Endodermal cell (in vitro differentiated cells): ENCODE measurements around the gene CEP70. TPM values are rescaled to one million over a fixed set of nuclear protein-coding genes. Genes with fewer than 3 reads are reported as not detected.
"Not testable (repeated sequence)": the region's sequence is repeated elsewhere in the genome, so short reads cannot be mapped to it uniquely, and the experiment has no call there.

Experiments used
- DNase-seq: peaks from one replicate; pipeline ENCODE4 v3.0.0-alpha.2; 2017
- H3K27ac ChIP-seq: 2 replicates; pipeline ENCODE4 v1.5.1; 2013; ENCODE audit warnings: mild to moderate bottlenecking, low read depth, low read length, moderate library complexity
- H3K27me3 ChIP-seq: 2 replicates; pipeline ENCODE4 v1.6.1; 2013; ENCODE audit warnings: mild to moderate bottlenecking, low read length, moderate library complexity; ENCODE audit not compliant: insufficient read depth, control insufficient read depth, poor library complexity, severe bottlenecking
- H3K36me3 ChIP-seq: 2 replicates; pipeline ENCODE4 v1.7.0; 2013; ENCODE audit warnings: mild to moderate bottlenecking, low read length, moderate library complexity; ENCODE audit not compliant: control insufficient read depth, insufficient read depth
- H3K4me1 ChIP-seq: one replicate; pipeline ENCODE4 v1.7.0; 2013; ENCODE audit warnings: low read length; ENCODE audit not compliant: control insufficient read depth, insufficient read depth
- H3K4me3 ChIP-seq: 2 replicates; pipeline ENCODE4 v1.5.1; 2013; ENCODE audit warnings: mild to moderate bottlenecking, low read length, moderate library complexity
- H3K9ac ChIP-seq: 2 replicates; pipeline ENCODE4 v1.6.1; 2013; ENCODE audit warnings: mild to moderate bottlenecking, low read length, moderate library complexity; ENCODE audit not compliant: poor library complexity, severe bottlenecking; ENCODE audit errors: extremely low read depth
- H3K9me3 ChIP-seq: 2 replicates; pipeline ENCODE4 v1.6.1; 2013; ENCODE audit warnings: mild to moderate bottlenecking, low read length, moderate library complexity; ENCODE audit not compliant: control insufficient read depth
- H3K27ac Mint-ChIP-seq: 2 replicates; pipeline ENCODE4 v1.8.0; 2020; ENCODE audit warnings: mixed read lengths
- H3K27me3 Mint-ChIP-seq: 2 replicates; pipeline ENCODE4 v1.8.0; 2021; ENCODE audit warnings: mild to moderate bottlenecking, mixed read lengths; ENCODE audit not compliant: insufficient read depth
- H3K36me3 Mint-ChIP-seq: 2 replicates; pipeline ENCODE4 v1.8.0; 2020; ENCODE audit warnings: low read depth, mixed read lengths
- H3K4me1 Mint-ChIP-seq: 2 replicates; pipeline ENCODE4 v1.8.0; 2020; ENCODE audit warnings: mixed read lengths
- H3K4me3 Mint-ChIP-seq: 2 replicates; pipeline ENCODE4 v1.8.0; 2020; ENCODE audit warnings: mild to moderate bottlenecking, moderate library complexity, mixed read lengths
- H3K9me3 Mint-ChIP-seq: 2 replicates; pipeline ENCODE4 v1.8.0; 2020; ENCODE audit warnings: mild to moderate bottlenecking, mixed read lengths
- WGBS, 2 experiments: methylation state at CpG; one replicate each; pipeline versions ENCODE4 v1.1.5 to v1.1.7; 2013; ENCODE audit warnings: missing lambda C conversion rate in 2 of 2, mixed read lengths in 1 of 2; ENCODE audit not compliant: insufficient coverage in 1 of 2, insufficient read length in 1 of 2; 5-methylcytosine and 5-hydroxymethylcytosine counted together
- total RNA-seq, 2 donors: library from RNA; stranded (reverse); fragmentation: NEBNext Ultra II Directional in 1 of 2; extraction: Animal tissue kit (Norgen Biotek cat#: 25700) in 1 of 2; gene quantifications; 2 replicates in 1 of 2; 3 replicates in 1 of 2; pipeline ENCODE4 v1.2.1, GENCODE V29; 2021
- TF ChIP-seq, protein P1 (sequence below): fragments of 200-600 bp; sonication (generic); conservative IDR thresholded peaks from 2 replicates; pipeline ENCODE4 v1.5.0; 2021; ENCODE audit warnings: antibody characterized with exemption, mild to moderate bottlenecking

Gene CEP70
- total RNA-seq, 2 donors from 2014 or later: 113 to 131 TPM

DNA sequence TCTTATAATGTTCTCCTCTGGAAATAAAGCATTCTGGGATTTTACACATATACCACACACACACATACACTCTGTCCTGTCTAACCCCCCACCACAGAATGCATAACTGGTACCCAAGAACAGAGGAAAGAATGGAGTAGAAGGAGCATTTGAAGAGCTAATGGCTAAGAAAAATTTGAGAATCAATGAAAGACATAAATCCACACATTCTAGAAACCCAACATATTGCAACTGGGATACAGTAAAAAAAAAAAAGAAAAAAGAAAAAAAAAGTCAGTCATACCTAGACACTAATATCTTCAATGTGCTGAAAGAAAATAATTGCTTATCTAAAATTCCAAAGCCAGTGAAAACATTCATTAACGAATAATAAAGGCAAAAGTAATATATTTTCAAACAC, 20.9 kb downstream of the CEP70 start:
- TF ChIP-seq, protein P1, sequence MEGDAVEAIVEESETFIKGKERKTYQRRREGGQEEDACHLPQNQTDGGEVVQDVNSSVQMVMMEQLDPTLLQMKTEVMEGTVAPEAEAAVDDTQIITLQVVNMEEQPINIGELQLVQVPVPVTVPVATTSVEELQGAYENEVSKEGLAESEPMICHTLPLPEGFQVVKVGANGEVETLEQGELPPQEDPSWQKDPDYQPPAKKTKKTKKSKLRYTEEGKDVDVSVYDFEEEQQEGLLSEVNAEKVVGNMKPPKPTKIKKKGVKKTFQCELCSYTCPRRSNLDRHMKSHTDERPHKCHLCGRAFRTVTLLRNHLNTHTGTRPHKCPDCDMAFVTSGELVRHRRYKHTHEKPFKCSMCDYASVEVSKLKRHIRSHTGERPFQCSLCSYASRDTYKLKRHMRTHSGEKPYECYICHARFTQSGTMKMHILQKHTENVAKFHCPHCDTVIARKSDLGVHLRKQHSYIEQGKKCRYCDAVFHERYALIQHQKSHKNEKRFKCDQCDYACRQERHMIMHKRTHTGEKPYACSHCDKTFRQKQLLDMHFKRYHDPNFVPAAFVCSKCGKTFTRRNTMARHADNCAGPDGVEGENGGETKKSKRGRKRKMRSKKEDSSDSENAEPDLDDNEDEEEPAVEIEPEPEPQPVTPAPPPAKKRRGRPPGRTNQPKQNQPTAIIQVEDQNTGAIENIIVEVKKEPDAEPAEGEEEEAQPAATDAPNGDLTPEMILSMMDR: no peak
- H3K36me3 Mint-ChIP-seq: peaks cover 81% of the 10 kb centered on the region
- H3K4me1 Mint-ChIP-seq: no peaks in the 10 kb centered on the region

DNA sequence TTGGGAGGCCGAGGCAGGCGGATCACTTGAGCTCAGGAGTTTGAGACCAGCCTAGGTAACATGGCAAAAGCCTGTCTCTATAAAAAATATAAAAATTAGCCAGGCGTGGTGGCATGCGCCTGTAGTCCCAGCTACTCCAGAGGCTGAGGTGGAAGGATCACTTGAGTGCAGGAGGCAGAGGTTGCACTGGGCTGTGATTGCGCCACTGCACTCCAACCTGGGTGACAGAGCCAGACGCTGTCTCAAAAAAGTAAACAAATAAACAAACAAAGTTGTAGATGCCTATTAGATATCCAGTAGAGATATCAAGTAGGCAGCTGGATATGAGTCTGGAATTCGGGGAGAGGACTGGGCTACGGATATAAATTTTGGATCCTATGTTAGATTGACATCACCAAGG, 24.4 kb downstream of the CEP70 start:
- not testable (repeated sequence) for H3K27me3 Mint-ChIP-seq, H3K4me3 Mint-ChIP-seq, H3K4me3 ChIP-seq, DNase-seq, H3K4me1 ChIP-seq, H3K27ac ChIP-seq, H3K27me3 ChIP-seq, H3K9ac ChIP-seq, H3K4me1 Mint-ChIP-seq, H3K27ac Mint-ChIP-seq
- Mint-ChIP-seq H3K9me3 (peaks cover 37% of the 10 kb centered on the region), H3K36me3 (peaks cover 85% of the 10 kb centered on the region)
- WGBS, 2 experiments: 86 to 96% methylated on average over 8 of the region's 8 CpGs
- peaks cover 61% of the 10 kb centered on the region for H3K36me3 ChIP-seq
- H3K9me3 ChIP-seq: peaks cover 41% of the 10 kb centered on the region

More for the DNA sequence above, 20.9 kb downstream of the CEP70 start:
- Histone ChIP-seq H3K27me3 (no peaks in the 10 kb centered on the region), H3K36me3 (peaks cover 52% of the 10 kb centered on the region), H3K9ac (no peak overlapping the region), H3K4me3 (no peak overlapping the region), H3K9me3 (peaks cover 37% of the 10 kb centered on the region), H3K27ac (no peak overlapping the region), H3K4me1 (no peaks in the 10 kb centered on the region)
- H3K9me3 Mint-ChIP-seq: peaks cover 44% of the 10 kb centered on the region
- no peak overlapping the region for H3K27ac Mint-ChIP-seq
- no peaks in the 10 kb centered on the region for H3K27me3 Mint-ChIP-seq
- WGBS, 2 experiments: 95% methylated on average over 1 of the region's 1 CpG; no CpG with 5 or more reads in 1 of the 2 experiments
- no peak for DNase-seq
- H3K4me3 Mint-ChIP-seq: no peak overlapping the region

DNA sequence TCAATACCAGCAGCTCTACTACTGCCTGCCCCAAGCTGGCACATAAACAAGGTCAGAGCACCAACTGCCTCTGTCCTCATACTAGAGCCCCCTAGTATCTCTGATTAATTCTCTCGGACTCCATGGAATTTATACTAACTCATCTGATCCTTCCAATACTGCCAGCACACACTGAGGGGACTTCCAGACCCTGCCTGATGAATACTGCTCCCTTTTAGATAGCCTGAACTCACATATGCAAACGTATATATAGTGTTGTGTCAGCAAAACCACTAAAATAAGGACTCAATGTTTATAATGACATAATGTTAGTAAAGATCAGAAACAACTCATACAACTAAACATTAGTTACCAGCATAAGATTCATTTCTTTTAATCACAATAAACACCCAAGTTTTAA, 25.0 kb downstream of the CEP70 start:
- Histone ChIP-seq H3K9me3 (peaks cover 41% of the 10 kb centered on the region), H3K4me1 (no peaks in the 10 kb centered on the region), H3K4me3 (no peak overlapping the region), H3K27ac (no peak overlapping the region), H3K36me3 (peaks cover 60% of the 10 kb centered on the region), H3K9ac (no peak overlapping the region), H3K27me3 (no peaks in the 10 kb centered on the region)
- no peak for DNase-seq
- TF ChIP-seq, protein P1: no peak
- Mint-ChIP-seq H3K4me3 (no peak overlapping the region), H3K27ac (no peak overlapping the region), H3K9me3 (peaks cover 37% of the 10 kb centered on the region), H3K4me1 (peaks cover 12% of the 10 kb centered on the region), H3K36me3 (peaks cover 85% of the 10 kb centered on the region), H3K27me3 (no peaks in the 10 kb centered on the region)
- whole genome bisulfite sequencing, 2 experiments: 87% methylated on average over 1 of the region's 2 CpGs; no CpG with 5 or more reads in 1 of the 2 experiments

DNA sequence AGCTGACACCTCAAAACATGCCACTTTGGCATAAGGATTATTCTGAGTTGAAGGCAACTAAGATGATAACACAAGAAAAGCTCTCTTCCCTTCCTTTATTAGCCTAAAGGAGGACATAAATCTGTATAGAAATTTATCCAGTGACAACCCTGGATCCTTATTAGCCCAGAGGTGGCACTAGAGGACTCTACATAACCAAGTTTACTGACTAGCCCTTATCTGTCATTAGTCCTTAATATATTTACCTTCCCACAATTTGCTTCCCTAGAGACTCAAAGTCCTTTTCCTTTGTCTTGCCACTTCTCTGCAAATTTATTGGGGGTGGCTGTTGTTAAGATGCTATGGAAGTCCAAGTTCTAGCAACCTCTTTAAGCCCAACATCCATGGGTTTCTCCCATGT, 26.7 kb downstream of the CEP70 start:
- no peaks in the 10 kb centered on the region for H3K27me3 ChIP-seq
- H3K9me3 Mint-ChIP-seq: peaks cover 28% of the 10 kb centered on the region
- TF ChIP-seq, protein P1: peak; percentile 18
- DNase-seq: no peak
- no peaks in the 10 kb centered on the region for H3K27me3 Mint-ChIP-seq
- peaks cover 12% of the 10 kb centered on the region for H3K4me1 Mint-ChIP-seq
- H3K36me3 ChIP-seq: peaks cover 46% of the 10 kb centered on the region
- no peak overlapping the region for H3K9ac ChIP-seq
- no peak overlapping the region for H3K27ac Mint-ChIP-seq
- peak overlapping the region; percentile 14 for H3K4me3 ChIP-seq
- no peaks in the 10 kb centered on the region for H3K4me1 ChIP-seq
- no peak overlapping the region for H3K27ac ChIP-seq
- H3K36me3 Mint-ChIP-seq: peaks cover 85% of the 10 kb centered on the region
- no peak overlapping the region for H3K4me3 Mint-ChIP-seq
- peaks cover 26% of the 10 kb centered on the region for H3K9me3 ChIP-seq

DNA sequence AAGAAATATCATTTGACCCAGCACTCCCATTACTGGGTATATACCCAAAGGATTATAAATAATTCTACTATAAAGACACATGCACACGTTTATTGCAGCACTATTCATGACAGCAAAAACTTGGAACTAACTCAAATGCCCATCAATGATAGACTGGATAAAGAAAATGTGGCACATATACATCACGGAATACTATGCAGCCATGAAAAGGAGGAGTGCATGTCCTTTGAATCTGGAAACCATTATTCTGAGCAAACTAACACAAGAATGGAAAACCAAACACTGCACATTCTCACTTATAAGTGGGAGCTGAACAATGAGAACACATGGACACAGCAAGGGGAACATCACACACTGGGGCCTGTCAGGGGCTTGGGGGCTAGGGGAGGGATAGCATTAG, 27.8 kb downstream of the CEP70 start:
- H3K9ac ChIP-seq, H3K27me3 ChIP-seq, H3K27ac ChIP-seq, H3K4me3 Mint-ChIP-seq, DNase-seq, H3K27ac Mint-ChIP-seq, H3K4me1 ChIP-seq, H3K27me3 Mint-ChIP-seq, H3K4me3 ChIP-seq: not testable (repeated sequence)
- Histone ChIP-seq H3K36me3 (peaks cover 38% of the 10 kb centered on the region), H3K9me3 (peaks cover 31% of the 10 kb centered on the region)
- Mint-ChIP-seq H3K4me1 (peaks cover 12% of the 10 kb centered on the region), H3K9me3 (peaks cover 39% of the 10 kb centered on the region), H3K36me3 (peaks cover 87% of the 10 kb centered on the region)
- 80 to 100% methylated on average over 1 to 2 of the region's 2 CpGs for WGBS, 2 experiments
